HL-60 (cell line): ENCODE measurements around the gene RBM27.

Experiments
- GABPA ChIP-seq: IDR thresholded peaks from 2 replicates; pipeline ENCODE4 v1.6.1; 2012; ENCODE audit warnings: low read depth
- POLR2AphosphoS5 ChIP-seq: IDR thresholded peaks from 2 replicates; pipeline ENCODE4 v1.6.1; 2012; ENCODE audit warnings: low read depth
- REST ChIP-seq: IDR thresholded peaks from 2 replicates; pipeline ENCODE4 v1.6.1; 2012; ENCODE audit warnings: low read depth; ENCODE audit not compliant: insufficient replicate concordance
- SPI1 ChIP-seq: IDR thresholded peaks from 2 replicates; pipeline ENCODE4 v1.6.1; 2012; ENCODE audit warnings: low read depth, mild to moderate bottlenecking, borderline replicate concordance
- TF ChIP-seq, protein P1 (sequence below): IDR thresholded peaks from one replicate; pipeline ENCODE4 v1.5.1; 2011; ENCODE audit warnings: low read length, control low read depth, inconsistent platforms; ENCODE audit not compliant: insufficient read depth

GRCh38 chr5:146185161-146185560, 18.2 kb upstream of the RBM27 start:
- TF ChIP-seq, protein P1, sequence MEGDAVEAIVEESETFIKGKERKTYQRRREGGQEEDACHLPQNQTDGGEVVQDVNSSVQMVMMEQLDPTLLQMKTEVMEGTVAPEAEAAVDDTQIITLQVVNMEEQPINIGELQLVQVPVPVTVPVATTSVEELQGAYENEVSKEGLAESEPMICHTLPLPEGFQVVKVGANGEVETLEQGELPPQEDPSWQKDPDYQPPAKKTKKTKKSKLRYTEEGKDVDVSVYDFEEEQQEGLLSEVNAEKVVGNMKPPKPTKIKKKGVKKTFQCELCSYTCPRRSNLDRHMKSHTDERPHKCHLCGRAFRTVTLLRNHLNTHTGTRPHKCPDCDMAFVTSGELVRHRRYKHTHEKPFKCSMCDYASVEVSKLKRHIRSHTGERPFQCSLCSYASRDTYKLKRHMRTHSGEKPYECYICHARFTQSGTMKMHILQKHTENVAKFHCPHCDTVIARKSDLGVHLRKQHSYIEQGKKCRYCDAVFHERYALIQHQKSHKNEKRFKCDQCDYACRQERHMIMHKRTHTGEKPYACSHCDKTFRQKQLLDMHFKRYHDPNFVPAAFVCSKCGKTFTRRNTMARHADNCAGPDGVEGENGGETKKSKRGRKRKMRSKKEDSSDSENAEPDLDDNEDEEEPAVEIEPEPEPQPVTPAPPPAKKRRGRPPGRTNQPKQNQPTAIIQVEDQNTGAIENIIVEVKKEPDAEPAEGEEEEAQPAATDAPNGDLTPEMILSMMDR: no peak
- TF ChIP-seq POLR2AphosphoS5 (no peak), GABPA (no peak), REST (no peak), SPI1 (no peak)
